ENCODE data around the gene SPATA45. TPM values are rescaled to one million over a fixed set of nuclear protein-coding genes. Genes with fewer than 3 reads are reported as not detected.

The SPATA45 gene
- total and polyA plus RNA-seq, 3 donors from 2014 or later: 3.2 to 14.3 (median 11.1) TPM

- WGBS, 2 donors: 78 to 84% methylated on average over 1 of the region's 1 CpG
- Histone ChIP-seq H3K9me3 (no peaks in the 10 kb centered on the region), H3K4me1 (no peaks in the 10 kb centered on the region), H3K4me3 (no peak overlapping the region), H3K27ac (no peak overlapping the region), H3K27me3 (no peaks in the 10 kb centered on the region), H3K36me3 (ENCODE audit: low read depth, missing control alignments) (no peaks in the 10 kb centered on the region)
- no peak for TF ChIP-seq CTCF (IDR thresholded peaks at IDR 0.05)
- TF ChIP-seq POLR2A (IDR thresholded peaks at IDR 0.05): no peak
- DNase-seq: no peak
- intact Hi-C loops (cut with DNase I; ENCODE audit: low total_unique reads): loop anchor here (5.0 kb wide), 1 partner anchor 117 kb away; no protein-coding TSS in a partner anchor
These were observed 63.5 kb downstream of the SPATA45 start for GRCh38 chr1:212783976-212784375.

- no peaks in the 10 kb centered on the region for H3K9me3 ChIP-seq
- TF ChIP-seq CTCF (IDR thresholded peaks at IDR 0.05) (peak in 2 of 3 experiments; percentile 29 to 51), POLR2A (IDR thresholded peaks at IDR 0.05) (no peak)
- no peak overlapping the region for H3K4me3 ChIP-seq
- 89 to 91% methylated on average over 3 of the region's 3 CpGs for WGBS, 2 donors
- no peaks in the 10 kb centered on the region for H3K27me3 ChIP-seq
- no peak overlapping the region for H3K27ac ChIP-seq
- H3K4me1 ChIP-seq: no peaks in the 10 kb centered on the region
- intact Hi-C loops (cut with DNase I; ENCODE audit: low total_unique reads): loop anchor here (5.0 kb wide), 1 partner anchor 115 kb away; no protein-coding TSS in a partner anchor
- H3K36me3 ChIP-seq (ENCODE audit: low read depth, missing control alignments): no peaks in the 10 kb centered on the region
- DNase-seq: no peak
These were observed 64.9 kb downstream of the SPATA45 start for GRCh38 chr1:212782422-212783154.

GRCh38 chr1:212781225-212781624 is 66.2 kb downstream of the SPATA45 start:
- no peak for DNase-seq
- H3K4me1 ChIP-seq: no peaks in the 10 kb centered on the region
- TF ChIP-seq POLR2A (IDR thresholded peaks at IDR 0.05) (no peak), CTCF (IDR thresholded peaks at IDR 0.05) (no peak)
- H3K27me3 ChIP-seq: no peaks in the 10 kb centered on the region
- 87 to 91% methylated on average over 2 of the region's 2 CpGs for WGBS, 2 donors
- intact Hi-C loops (cut with DNase I; ENCODE audit: low total_unique reads): loop anchor here (5.0 kb wide), 1 partner anchor 114 kb away; no protein-coding TSS in a partner anchor
- no peaks in the 10 kb centered on the region for H3K36me3 ChIP-seq (ENCODE audit: low read depth, missing control alignments)
- no peak overlapping the region for H3K4me3 ChIP-seq
- H3K27ac ChIP-seq: no peak overlapping the region
- H3K9me3 ChIP-seq: no peaks in the 10 kb centered on the region

- intact Hi-C loops (cut with DNase I; ENCODE audit: low total_unique reads): loop anchor here (5.0 kb wide), 1 partner anchor 113 kb away; no protein-coding TSS in a partner anchor
- no peaks in the 10 kb centered on the region for H3K27me3 ChIP-seq
- H3K9me3 ChIP-seq: no peaks in the 10 kb centered on the region
- no peak for TF ChIP-seq POLR2A (IDR thresholded peaks at IDR 0.05)
- no peak for TF ChIP-seq CTCF (IDR thresholded peaks at IDR 0.05)
- DNase-seq: no peak
- WGBS, 2 donors: 90 to 96% methylated on average over 3 of the region's 3 CpGs
- H3K27ac ChIP-seq: no peak overlapping the region
- H3K36me3 ChIP-seq (ENCODE audit: low read depth, missing control alignments): no peaks in the 10 kb centered on the region
- no peak overlapping the region for H3K4me3 ChIP-seq
- H3K4me1 ChIP-seq: no peaks in the 10 kb centered on the region
These were observed 66.7 kb downstream of the SPATA45 start for GRCh38 chr1:212780759-212781158.

Small RNA genes within 50 kb of the gene (small RNA-seq; reads per million reads assigned to genes)
- 0 reads per million in 2 donors for gene AC104333.1
- 0 reads per million in 2 donors for gene AC104333.2

Other genes starting within 250 kb of the SPATA45 start
- 1 to 10 TPM; 3.2 to 4.6 TPM for gene ATF3, start 238.9 kb downstream of the SPATA45 start, total RNA-seq
- gene ATF3, start 238.9 kb downstream of the SPATA45 start, polyA plus RNA-seq (ENCODE audit: insufficient read depth, low read depth, low replicate concordance): 9.0 TPM
- 1 to 10 TPM; 1.1 to 2.5 TPM for gene BATF3, start 147.8 kb downstream of the SPATA45 start, total RNA-seq
- 4.2 TPM for gene BATF3, start 147.8 kb downstream of the SPATA45 start, polyA plus RNA-seq (ENCODE audit: insufficient read depth, low read depth, low replicate concordance)
- 10 to 100 TPM; 50.0 to 52.7 TPM for gene NSL1, start 55.9 kb downstream of the SPATA45 start, total RNA-seq
- 29.3 TPM for gene NSL1, start 55.9 kb downstream of the SPATA45 start, polyA plus RNA-seq (ENCODE audit: insufficient read depth, low read depth, low replicate concordance)
- gene TATDN3, start 55.8 kb downstream of the SPATA45 start, total RNA-seq: 10 to 100 TPM in 1 of 2 donors, 1 to 10 TPM in 1; 9.5 to 17.9 TPM
- gene TATDN3, start 55.8 kb downstream of the SPATA45 start, polyA plus RNA-seq (ENCODE audit: insufficient read depth, low read depth, low replicate concordance): 19.7 TPM
- gene FLVCR1, start 10.6 kb upstream of the SPATA45 start, total RNA-seq: 10 to 100 TPM; 10.1 to 13.3 TPM
- 7.4 TPM for gene FLVCR1, start 10.6 kb upstream of the SPATA45 start, polyA plus RNA-seq (ENCODE audit: insufficient read depth, low read depth, low replicate concordance)
- gene VASH2, start 102.9 kb upstream of the SPATA45 start, total RNA-seq: 10 to 100 TPM in 1 of 2 donors, 1 to 10 TPM in 1; 9.5 to 30.9 TPM
- 18.0 TPM for gene VASH2, start 102.9 kb upstream of the SPATA45 start, polyA plus RNA-seq (ENCODE audit: insufficient read depth, low read depth, low replicate concordance)
- 10 to 100 TPM; 49.1 to 63.1 TPM for gene ANGEL2, start 168.2 kb upstream of the SPATA45 start, total RNA-seq
- 20.3 TPM for gene ANGEL2, start 168.2 kb upstream of the SPATA45 start, polyA plus RNA-seq (ENCODE audit: insufficient read depth, low read depth, low replicate concordance)
- 10 to 100 TPM; 55.5 to 60.2 TPM for gene RPS6KC1, start 203.6 kb upstream of the SPATA45 start, total RNA-seq
- 32.2 TPM for gene RPS6KC1, start 203.6 kb upstream of the SPATA45 start, polyA plus RNA-seq (ENCODE audit: insufficient read depth, low read depth, low replicate concordance)